Mesothelial cell of epicardium (in vitro differentiated cells): ENCODE measurements around the gene SAPCD2. TPM values are rescaled to one million over a fixed set of nuclear protein-coding genes. Genes with fewer than 3 reads are reported as not detected.

Experiments used
- DNase-seq, 2 experiments: peaks; one replicate each; pipeline ENCODE4 v3.0.0; 2021; ENCODE audit warnings: low spot score in 2 of 2; ENCODE audit not compliant: unreplicated experiment in 2 of 2
- H3K27ac Mint-ChIP-seq: 2 replicates; pipeline ENCODE4 v1.8.0; 2021; ENCODE audit warnings: mixed read lengths
- H3K27me3 Mint-ChIP-seq: 2 replicates; pipeline ENCODE4 v1.8.0; 2021; ENCODE audit warnings: low read depth, mixed read lengths
- H3K36me3 Mint-ChIP-seq: 2 replicates; pipeline ENCODE4 v1.8.0; 2021; ENCODE audit warnings: mixed read lengths
- H3K4me1 Mint-ChIP-seq: 2 replicates; pipeline ENCODE4 v1.8.0; 2021; ENCODE audit warnings: mixed read lengths
- H3K4me3 Mint-ChIP-seq: 2 replicates; pipeline ENCODE4 v1.8.0; 2021; ENCODE audit warnings: mild to moderate bottlenecking, moderate library complexity, mixed read lengths
- H3K9me3 Mint-ChIP-seq: 2 replicates; pipeline ENCODE4 v1.8.0; 2021; ENCODE audit warnings: mixed read lengths
- total RNA-seq: library from RNA; stranded (reverse); gene quantifications from 3 replicates; pipeline ENCODE4 v1.2.1, GENCODE V29; 2021
- TF ChIP-seq, protein P1 (sequence below): fragments of 200-600 bp; sonication (generic); IDR thresholded peaks from one replicate; pipeline ENCODE4 v1.5.0; 2021; ENCODE audit warnings: antibody characterized with exemption; ENCODE audit not compliant: unreplicated experiment

Gene SAPCD2
- total RNA-seq, 1 donor from 2014 or later, result 5.9 TPM

DNA sequence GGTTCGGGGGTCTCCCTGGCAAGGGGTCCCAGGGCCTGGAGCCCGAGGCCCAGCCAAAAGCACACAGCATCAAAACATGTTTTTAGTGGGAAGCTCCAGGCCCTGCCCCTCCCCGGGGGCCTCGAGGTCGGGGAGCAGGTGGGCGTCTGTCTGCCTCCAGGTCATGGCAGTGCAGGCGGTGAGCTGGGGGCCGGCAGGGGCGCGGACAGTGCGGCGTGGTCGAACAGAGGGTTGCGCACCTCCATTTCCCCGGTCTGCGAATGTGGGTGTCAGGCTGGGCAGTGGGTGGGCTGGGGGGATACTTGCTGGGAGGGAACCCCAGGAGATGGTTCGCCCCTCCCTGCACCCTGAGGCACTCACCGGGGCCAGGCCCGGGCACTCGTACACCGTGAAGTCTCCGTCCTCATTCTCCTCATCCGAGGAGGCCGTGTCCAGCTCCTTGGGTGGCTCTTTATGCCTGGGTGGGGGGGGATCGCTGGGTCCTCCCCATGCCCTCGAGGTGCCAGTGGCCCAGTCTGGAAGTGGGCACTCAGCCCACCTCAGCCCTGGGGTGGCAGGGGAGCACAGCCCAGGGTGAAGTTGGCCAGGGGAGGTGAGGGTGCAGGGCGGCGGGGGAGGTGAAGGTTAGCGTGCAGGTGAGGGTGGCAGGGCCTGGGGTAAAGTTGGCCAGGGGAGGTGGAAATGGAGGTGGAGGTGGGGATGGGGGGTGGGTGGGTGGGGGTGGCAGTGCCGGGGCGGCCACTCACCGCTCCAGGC is 30.6 kb downstream of the SAPCD2 start:
- TF ChIP-seq, protein P1, sequence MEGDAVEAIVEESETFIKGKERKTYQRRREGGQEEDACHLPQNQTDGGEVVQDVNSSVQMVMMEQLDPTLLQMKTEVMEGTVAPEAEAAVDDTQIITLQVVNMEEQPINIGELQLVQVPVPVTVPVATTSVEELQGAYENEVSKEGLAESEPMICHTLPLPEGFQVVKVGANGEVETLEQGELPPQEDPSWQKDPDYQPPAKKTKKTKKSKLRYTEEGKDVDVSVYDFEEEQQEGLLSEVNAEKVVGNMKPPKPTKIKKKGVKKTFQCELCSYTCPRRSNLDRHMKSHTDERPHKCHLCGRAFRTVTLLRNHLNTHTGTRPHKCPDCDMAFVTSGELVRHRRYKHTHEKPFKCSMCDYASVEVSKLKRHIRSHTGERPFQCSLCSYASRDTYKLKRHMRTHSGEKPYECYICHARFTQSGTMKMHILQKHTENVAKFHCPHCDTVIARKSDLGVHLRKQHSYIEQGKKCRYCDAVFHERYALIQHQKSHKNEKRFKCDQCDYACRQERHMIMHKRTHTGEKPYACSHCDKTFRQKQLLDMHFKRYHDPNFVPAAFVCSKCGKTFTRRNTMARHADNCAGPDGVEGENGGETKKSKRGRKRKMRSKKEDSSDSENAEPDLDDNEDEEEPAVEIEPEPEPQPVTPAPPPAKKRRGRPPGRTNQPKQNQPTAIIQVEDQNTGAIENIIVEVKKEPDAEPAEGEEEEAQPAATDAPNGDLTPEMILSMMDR, result no peak
- peaks cover 15% of the 10 kb centered on the region for H3K27me3 Mint-ChIP-seq
- H3K4me1 Mint-ChIP-seq, result peaks cover under 1% of the 10 kb centered on the region
- no peak for DNase-seq
- no peak overlapping the region for H3K27ac Mint-ChIP-seq
- H3K4me3 Mint-ChIP-seq, result no peak overlapping the region
- no peaks in the 10 kb centered on the region for H3K9me3 Mint-ChIP-seq
- H3K36me3 Mint-ChIP-seq, result no peaks in the 10 kb centered on the region

DNA sequence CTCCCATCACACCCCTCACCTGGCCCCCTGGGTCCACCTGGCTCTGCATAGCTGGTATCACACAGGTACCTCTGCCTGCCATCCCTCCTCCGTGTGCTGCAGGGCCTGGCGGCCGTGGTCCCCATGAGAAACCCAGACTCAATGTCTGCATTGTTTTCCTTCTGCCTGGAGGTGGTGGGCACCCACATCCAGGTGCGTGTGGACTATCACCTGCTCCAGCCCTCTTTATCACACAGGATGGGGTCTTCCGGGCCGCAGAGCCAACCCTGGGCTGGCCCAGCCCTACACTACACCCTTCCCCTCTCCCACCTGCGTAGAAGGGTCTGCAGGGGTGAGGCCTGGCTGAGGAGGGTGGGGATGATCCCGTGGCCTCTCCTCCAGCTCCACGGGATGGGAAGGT is 31.4 kb downstream of the SAPCD2 start:
- Mint-ChIP-seq H3K36me3 (no peaks in the 10 kb centered on the region), H3K27ac (no peak overlapping the region), H3K9me3 (no peaks in the 10 kb centered on the region), H3K4me1 (no peaks in the 10 kb centered on the region), H3K4me3 (no peak overlapping the region), H3K27me3 (peaks cover 7% of the 10 kb centered on the region)
- DNase-seq, result no peak
- TF ChIP-seq, protein P1, result no peak

- H3K36me3 Mint-ChIP-seq, result no peaks in the 10 kb centered on the region
- H3K9me3 Mint-ChIP-seq, result no peaks in the 10 kb centered on the region
- H3K27me3 Mint-ChIP-seq, result no peaks in the 10 kb centered on the region
- DNase-seq, result no peak
- no peaks in the 10 kb centered on the region for H3K4me1 Mint-ChIP-seq
- H3K27ac Mint-ChIP-seq, result no peak overlapping the region
- no peak overlapping the region for H3K4me3 Mint-ChIP-seq
- TF ChIP-seq, protein P1, result no peak
Measured at GRCh38 chr9:137037483-137037882, 32.9 kb downstream of the SAPCD2 start.

- Mint-ChIP-seq H3K4me1 (no peaks in the 10 kb centered on the region), H3K36me3 (no peaks in the 10 kb centered on the region), H3K27me3 (no peaks in the 10 kb centered on the region), H3K9me3 (no peaks in the 10 kb centered on the region), H3K27ac (no peak overlapping the region), H3K4me3 (no peak overlapping the region)
- DNase-seq, result no peak
- TF ChIP-seq, protein P1, result no peak
Measured at GRCh38 chr9:137037035-137037434, 33.3 kb downstream of the SAPCD2 start.

GRCh38 chr9:137035937-137036336 is 34.4 kb downstream of the SAPCD2 start:
- DNase-seq, result no peak
- no peak overlapping the region for H3K4me3 Mint-ChIP-seq
- no peaks in the 10 kb centered on the region for H3K36me3 Mint-ChIP-seq
- TF ChIP-seq, protein P1, result no peak
- H3K27me3 Mint-ChIP-seq, result no peaks in the 10 kb centered on the region
- no peaks in the 10 kb centered on the region for H3K9me3 Mint-ChIP-seq
- H3K27ac Mint-ChIP-seq, result no peak overlapping the region
- H3K4me1 Mint-ChIP-seq, result no peaks in the 10 kb centered on the region
